Liver (tissue), 3 donors: ENCODE measurements around the gene PALLD.

Experiments used
- ATF3 ChIP-seq: IDR thresholded peaks from 2 replicates; pipeline ENCODE4 v1.6.1; 2016; ENCODE audit warnings: antibody characterized with exemption
- CTCF ChIP-seq: fragments of 150-350 bp; IDR thresholded peaks from 2 replicates; pipeline ENCODE4 v1.5.1; 2017; ENCODE audit warnings: improper control_type of control experiment, low read depth, low read length; ENCODE audit not compliant: missing input control
- EGR1 ChIP-seq, 2 donors: IDR thresholded peaks; 2 replicates each; pipeline ENCODE4 v1.6.1; 2016 to 2018; ENCODE audit warnings: antibody characterized with exemption in 2 of 2, low read depth in 2 of 2
- GABPA ChIP-seq, 2 donors: IDR thresholded peaks in 1 of 2; conservative IDR thresholded peaks in 1 of 2; 2 replicates each; pipeline ENCODE4 v1.6.1; 2016; ENCODE audit warnings: antibody characterized with exemption in 2 of 2, mild to moderate bottlenecking in 1 of 2, moderate library complexity in 1 of 2
- JUND ChIP-seq, 2 donors: IDR thresholded peaks; 2 replicates each; pipeline ENCODE4 v1.6.1; 2016; ENCODE audit warnings: antibody characterized with exemption in 2 of 2
- MAX ChIP-seq: IDR thresholded peaks from 2 replicates; pipeline ENCODE4 v1.6.1; 2016; ENCODE audit warnings: antibody characterized with exemption
- NR2F2 ChIP-seq: IDR thresholded peaks from 2 replicates; pipeline ENCODE4 v1.6.1; 2016; ENCODE audit warnings: antibody characterized with exemption
- RAD21 ChIP-seq, 2 donors: IDR thresholded peaks; 2 replicates each; pipeline ENCODE4 v1.6.1; 2016; ENCODE audit warnings: antibody characterized with exemption in 2 of 2, mild to moderate bottlenecking in 2 of 2
- REST ChIP-seq: IDR thresholded peaks from 2 replicates; pipeline ENCODE4 v1.6.1; 2016; ENCODE audit warnings: antibody characterized with exemption, mild to moderate bottlenecking
- SP1 ChIP-seq: IDR thresholded peaks from 2 replicates; pipeline ENCODE4 v1.6.1; 2018; ENCODE audit warnings: antibody characterized with exemption, mild to moderate bottlenecking
- TAF1 ChIP-seq: conservative IDR thresholded peaks from 2 replicates; pipeline ENCODE4 v1.6.1; 2016; ENCODE audit warnings: antibody characterized with exemption, mild to moderate bottlenecking
- YY1 ChIP-seq: IDR thresholded peaks from 2 replicates; pipeline ENCODE4 v1.6.1; 2016; ENCODE audit warnings: antibody characterized with exemption, mild to moderate bottlenecking
- donor health status: healthy.
- donor health status: healthy.

GRCh38 chr4:168656055-168656660 lies 159.3 kb downstream of the PALLD start:
- TF ChIP-seq CTCF (no peak), ATF3 (no peak), NR2F2 (no peak), RAD21 (IDR thresholded peaks at IDR 0.05) (no peak), GABPA (IDR thresholded peaks at IDR 0.05 in 1 of 2, conservative IDR thresholded peaks at IDR 0.05 in 1 of 2) (no peak), REST (no peak), TAF1 (no peak), YY1 (no peak), JUND (IDR thresholded peaks at IDR 0.05) (no peak), MAX (no peak), SP1 (no peak), EGR1 (IDR thresholded peaks at IDR 0.05; ENCODE audit: low read depth in 2 of 2) (no peak)
